HG02623 (cell line): Measurements from ENCODE around the gene CHRNB1.

Source experiments
- ATAC-seq: cut with Tn5 transposase; IDR thresholded peaks from one replicate; pipeline ENCODE4 v1.9.1; 2021; ENCODE audit warnings: moderate library complexity; ENCODE audit not compliant: unreplicated experiment

Gene CHRNB1

DNA sequence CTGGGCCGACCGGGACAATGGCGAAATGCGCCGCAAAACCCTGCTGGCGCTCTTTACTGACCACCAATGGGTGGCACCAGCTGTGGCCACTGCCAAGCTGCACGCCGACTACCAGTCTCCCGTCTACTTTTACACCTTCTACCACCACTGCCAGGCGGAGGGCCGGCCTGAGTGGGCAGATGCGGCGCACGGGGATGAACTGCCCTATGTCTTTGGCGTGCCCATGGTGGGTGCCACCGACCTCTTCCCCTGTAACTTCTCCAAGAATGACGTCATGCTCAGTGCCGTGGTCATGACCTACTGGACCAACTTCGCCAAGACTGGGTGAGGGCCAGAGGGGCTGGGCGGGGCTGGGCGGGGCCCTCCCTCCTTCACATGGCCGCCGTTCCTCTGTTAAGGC is 29.1 kb upstream of the CHRNB1 start:
- no peak for ATAC-seq

GRCh38 chr17:7416323-7416722 is 28.5 kb upstream of the CHRNB1 start:
- ATAC-seq = no peak

DNA sequence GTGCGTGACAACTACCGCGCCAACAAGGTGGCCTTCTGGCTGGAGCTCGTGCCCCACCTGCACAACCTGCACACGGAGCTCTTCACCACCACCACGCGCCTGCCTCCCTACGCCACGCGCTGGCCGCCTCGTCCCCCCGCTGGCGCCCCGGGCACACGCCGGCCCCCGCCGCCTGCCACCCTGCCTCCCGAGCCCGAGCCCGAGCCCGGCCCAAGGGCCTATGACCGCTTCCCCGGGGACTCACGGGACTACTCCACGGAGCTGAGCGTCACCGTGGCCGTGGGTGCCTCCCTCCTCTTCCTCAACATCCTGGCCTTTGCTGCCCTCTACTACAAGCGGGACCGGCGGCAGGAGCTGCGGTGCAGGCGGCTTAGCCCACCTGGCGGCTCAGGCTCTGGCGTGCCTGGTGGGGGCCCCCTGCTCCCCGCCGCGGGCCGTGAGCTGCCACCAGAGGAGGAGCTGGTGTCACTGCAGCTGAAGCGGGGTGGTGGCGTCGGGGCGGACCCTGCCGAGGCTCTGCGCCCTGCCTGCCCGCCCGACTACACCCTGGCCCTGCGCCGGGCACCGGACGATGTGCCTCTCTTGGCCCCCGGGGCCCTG is 27.7 kb upstream of the CHRNB1 start:
- ATAC-seq = no peak

DNA sequence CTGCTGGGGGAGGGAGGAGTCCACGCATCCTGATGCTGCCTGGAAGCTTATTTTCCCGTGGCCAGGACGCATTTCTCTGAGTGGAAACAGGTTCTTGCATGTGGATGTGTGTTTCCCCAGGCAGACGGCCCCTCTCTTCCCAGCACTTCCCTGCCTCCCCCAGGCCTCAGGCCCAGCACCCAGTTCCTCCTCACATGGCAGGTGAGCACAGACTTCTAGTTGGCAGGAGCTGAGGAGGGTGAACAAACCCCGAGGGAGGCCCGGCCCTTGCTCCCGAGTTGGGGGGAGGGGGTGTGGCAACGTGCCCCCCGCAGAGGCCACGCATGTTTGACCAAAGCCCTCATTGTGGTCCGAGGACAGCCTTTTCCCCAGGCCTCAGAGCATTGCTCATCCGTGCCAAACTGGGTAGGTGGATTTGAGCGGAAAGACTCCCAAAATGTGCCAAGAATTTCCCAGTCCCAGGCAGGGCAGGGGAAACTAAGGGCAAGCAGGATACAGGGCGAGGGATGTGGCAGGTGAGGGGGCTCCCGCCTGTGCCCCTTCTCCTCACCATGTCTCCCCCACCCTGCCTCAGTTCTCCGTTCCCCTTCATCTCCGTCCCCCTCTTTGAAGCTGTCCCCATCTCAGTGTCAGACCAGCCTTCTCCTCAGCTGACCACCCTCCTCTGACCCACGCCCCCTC is 26.2 kb upstream of the CHRNB1 start:
- no peak for ATAC-seq

DNA sequence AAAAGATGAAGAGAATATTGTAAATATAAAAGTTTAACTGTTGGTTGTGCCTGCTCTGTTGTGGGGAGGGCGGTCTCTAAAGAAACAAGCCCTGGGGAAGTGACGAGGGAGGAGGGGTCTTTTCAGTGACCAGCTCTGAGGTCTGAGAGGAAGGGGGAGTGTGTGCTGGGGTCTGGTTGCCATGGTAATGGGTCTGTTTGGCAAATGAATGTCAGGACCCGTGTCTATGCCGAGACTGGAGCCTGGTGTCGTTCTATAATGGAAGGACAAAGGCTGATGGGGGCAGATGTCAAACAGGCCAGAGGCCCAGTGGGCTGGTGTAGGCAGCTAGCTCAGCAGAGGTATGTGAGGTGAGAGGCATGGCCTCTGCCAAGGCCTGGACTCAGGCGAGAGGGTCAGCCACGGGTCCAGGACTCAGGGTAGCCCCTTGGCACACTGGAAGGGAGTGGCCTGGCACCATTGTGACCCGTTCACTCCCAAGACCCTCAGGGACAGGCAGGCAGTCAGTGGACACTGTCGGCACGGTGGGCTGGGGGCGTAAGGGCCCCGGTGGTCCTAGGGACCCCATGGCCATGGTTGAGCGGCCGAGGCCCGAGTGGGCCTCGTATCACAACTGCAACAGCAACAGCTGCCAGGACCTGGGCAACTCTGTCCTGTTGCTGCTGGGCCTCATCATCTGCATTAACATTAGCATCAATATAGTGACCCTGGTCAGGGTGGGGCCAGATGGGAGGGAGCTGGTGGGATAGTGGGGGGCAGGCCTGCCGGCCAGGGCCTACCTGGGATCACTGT is 24.8 kb upstream of the CHRNB1 start, which contains the start of gene SPEM1:
Gene SPEM1, plus strand, starts transcription at position 506 of the 792 bp plus-strand sequence. Its CDS starts 61 bp downstream, at position 567.
- no peak for ATAC-seq

GRCh38 chr17:7421186-7421585 is 23.7 kb upstream of the CHRNB1 start:
- ATAC-seq = no peak

- no peak for ATAC-seq
Measured at GRCh38 chr17:7423679-7424078, 21.2 kb upstream of the CHRNB1 start.

DNA sequence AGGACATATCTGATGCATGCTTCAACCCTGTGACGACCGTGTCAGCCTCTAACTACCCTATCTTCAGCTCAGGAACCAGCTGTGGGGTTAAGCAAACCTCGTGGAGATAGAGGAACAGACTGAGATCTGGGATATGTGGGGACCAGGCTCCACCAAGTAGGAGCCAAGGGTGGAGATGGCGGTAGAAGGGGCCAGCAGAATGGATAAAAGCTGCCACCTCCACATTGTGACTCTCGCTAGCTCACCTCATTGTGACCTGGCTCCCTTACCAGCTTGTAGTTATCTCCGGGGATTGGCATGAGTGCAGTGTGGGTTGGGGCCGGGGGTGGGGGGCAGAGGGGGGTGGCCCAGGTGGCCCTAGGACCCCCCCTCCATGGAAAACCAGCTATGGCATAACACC is 19.5 kb upstream of the CHRNB1 start, which contains the start of gene SPEM2:
Gene SPEM2, plus strand, starts transcription at position 301 of the 400 bp plus-strand sequence. Its CDS starts 73 bp downstream, at position 374.
- no peak for ATAC-seq

DNA sequence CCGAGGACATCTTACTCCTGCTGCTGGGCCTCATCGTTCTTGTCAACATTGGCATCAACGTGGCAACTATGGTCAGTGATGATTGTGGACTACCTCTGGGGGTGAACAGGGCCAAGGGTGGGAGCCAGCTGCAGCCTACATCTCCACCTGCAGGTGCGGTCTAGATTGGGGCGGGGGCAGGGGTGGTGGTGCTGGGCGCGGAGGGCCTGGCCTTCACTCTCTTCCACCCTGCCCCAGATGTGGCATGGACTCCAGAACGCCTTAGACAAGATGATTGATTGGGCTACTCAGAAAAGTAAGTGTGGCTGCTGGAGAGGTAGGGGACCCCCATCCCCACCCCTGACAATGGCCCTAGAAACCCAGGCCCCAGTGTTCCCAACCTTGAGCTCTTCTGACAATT is 19.1 kb upstream of the CHRNB1 start:
- no peak for ATAC-seq

- no peak for ATAC-seq
Measured at GRCh38 chr17:7426203-7426863, 18.5 kb upstream of the CHRNB1 start.

- ATAC-seq = no peak
Measured at GRCh38 chr17:7426896-7427489, 17.9 kb upstream of the CHRNB1 start.

DNA sequence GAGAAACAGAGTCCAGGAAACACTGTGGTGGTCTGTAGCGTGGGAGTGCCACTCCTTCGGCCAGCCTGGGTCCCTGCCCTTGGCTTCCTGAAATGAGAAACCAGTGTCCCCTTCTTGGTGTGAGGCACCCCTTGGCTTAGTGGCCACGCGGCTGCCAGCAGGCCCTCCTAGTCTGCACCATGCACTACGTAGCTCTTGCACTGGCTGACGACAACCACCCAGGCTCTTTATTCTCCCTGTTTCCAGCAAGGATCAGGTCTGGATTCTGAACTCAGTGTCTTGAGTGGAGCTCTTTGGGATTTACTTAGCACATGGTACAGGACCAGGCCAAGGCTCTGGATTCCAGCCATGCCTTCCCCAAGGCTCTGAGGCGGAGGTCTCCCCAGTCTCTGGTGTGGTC is 17.3 kb upstream of the CHRNB1 start:
- ATAC-seq = no peak

DNA sequence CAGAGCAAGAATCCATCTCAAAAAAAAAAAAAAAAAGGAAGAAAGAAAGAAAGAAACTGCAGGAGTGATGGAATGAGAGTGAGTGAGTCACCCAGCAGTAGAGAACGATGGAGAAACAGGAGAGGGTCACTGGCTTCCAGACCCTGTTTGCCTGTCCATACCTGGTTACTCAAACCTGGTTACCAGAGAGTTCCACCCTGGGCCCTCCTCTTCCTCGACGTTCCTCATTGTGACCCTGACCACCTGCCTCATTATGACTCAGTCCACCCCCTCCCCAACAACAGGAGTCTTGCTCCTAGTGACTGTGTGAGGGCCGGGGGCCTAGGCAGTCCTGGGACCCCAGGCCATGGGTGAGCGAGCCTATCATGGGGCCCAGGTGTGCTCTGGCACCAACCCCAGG is 16.3 kb upstream of the CHRNB1 start, which contains the start of gene SPEM3:
Gene SPEM3, plus strand, starts transcription at position 301 of the 400 bp plus-strand sequence. Its CDS starts 46 bp downstream, at position 347.
- no peak for ATAC-seq

DNA sequence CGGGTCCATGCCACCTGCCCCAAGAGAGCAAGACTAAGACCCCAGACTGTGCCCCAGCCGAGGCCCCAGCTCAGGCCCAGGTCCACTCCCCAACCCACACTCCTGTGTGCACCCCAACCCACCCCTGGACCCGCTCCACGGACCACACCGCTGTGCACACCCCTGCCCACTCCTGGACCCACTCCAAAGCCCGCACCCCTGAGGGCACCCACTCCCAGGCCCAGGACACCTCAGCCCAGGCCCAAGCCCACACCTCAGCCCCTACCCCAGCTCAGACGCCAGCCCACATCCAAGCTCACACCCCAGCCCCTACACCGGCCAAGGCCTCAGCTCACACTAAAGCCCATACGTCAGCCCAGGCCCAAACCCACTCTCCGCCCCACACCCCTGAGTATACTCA is 15.1 kb upstream of the CHRNB1 start:
- no peak for ATAC-seq

DNA sequence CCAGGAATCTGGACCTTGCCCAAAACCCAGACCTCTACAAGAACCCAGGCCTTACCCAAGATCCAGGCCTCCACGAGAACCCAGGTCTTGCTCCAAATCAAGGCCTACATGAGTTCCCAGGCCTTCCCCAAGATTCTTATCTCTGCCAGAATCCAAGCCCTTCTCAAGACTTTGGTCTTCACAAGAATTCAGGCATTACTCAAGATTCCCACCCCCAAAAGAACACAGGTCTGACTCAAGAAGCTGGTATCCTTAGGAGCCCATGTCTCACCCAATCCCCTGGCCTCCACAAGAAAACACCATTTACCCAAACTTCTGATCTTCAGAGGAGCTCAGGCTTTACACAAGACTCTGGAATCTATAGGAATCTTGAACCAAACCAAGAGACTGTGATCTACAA is 13.6 kb upstream of the CHRNB1 start:
- ATAC-seq = no peak

DNA sequence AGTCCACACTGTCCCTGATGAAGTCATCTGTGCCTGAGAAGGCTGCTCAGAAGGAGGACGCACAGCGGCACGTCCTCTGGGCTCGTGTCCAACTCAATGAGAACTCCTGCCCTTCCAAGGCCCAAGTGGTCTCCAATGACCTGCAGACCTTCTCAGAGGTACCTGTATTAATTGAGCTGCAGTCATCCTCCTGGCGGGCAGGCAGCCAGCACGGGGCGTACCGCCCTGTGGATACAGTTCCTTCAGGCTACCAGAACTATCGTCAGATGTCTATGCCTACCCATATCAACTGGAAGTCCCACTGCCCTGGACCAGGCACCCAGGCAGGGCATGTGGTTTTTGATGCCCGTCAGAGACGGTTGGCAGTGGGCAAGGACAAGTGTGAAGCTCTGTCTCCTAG is 12.6 kb upstream of the CHRNB1 start:
- ATAC-seq = no peak

- peak; percentile 3 for ATAC-seq
Measured at GRCh38 chr17:7435676-7436555, 8.9 kb upstream of the CHRNB1 start.

DNA sequence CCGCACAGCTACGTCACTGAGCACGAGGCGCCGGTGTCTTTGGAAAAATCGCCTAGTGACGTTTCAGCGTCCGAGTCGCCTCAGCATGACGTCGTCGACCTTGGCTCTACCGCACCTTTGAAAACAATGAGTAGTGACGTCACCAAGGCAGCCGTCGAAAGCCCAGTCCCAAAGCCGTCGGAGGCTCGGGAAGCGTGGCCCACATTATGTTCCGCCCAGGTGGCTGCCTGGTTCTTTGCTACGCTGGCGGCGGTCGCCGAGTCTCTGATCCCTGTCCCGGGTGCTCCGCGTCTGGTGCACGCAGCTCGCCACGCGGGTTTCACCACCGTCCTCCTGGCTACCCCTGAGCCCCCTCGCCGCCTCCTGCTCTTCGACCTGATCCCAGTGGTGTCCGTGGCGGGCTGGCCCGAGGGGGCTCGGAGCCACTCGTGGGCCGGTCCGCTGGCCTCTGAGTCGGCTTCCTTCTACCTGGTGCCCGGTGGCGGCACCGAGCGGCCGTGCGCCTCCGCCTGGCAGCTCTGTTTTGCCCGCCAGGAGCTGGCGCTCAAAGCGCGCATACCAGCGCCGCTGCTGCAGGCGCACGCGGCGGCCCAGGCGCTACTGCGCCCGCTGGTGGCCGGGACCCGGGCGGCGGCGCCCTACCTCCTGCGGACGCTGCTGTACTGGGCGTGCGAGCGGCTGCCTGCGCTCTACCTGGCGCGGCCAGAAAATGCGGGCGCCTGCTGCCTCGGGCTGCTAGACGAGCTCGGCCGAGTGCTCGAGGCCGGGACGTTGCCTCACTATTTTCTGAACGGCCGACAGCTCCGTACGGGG is 8.1 kb upstream of the CHRNB1 start:
- ATAC-seq = no peak

DNA sequence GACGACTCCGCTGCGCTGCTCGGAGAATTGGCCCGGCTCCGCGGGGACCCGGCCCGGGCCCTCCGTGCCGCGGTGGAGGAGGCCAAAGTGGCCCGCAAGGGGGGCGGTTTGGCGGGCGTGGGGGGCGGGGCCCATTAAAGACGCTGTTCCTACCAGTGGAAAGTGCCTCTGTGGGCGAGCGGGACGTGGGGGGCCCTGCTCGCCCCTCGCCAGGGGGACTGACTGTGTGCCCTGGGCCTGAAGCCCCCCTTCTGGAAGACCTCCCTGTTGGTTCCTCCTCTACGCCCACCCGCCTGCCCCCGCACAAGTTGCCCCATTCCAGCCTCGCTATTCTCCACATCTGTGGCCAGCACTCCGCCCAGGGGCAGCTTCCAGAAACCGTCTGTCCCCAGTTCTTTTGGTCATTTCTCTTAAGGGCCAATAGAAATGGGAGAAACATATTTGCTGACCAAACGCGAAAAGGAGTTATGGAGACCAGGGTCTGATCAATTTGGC is 7.4 kb upstream of the CHRNB1 start:
- no peak for ATAC-seq
